ENCODE data around the gene CEP162. TPM values are rescaled to one million over a fixed set of nuclear protein-coding genes. Genes with fewer than 3 reads are reported as not detected.

Gene CEP162
- total RNA-seq, 2 donors from 2014 or later: 7.6 to 7.8 TPM

Other genes with a start within 250 kb of the CEP162 start
- gene MRAP2, start 193.9 kb downstream of the CEP162 start, total RNA-seq: under 1 TPM in 1 of 2 donors, not detected in 1; 0.11 TPM